Thoracic aorta (tissue), 2 donors: ENCODE results near the gene TAX1BP1. TPM values are rescaled to one million over a fixed set of nuclear protein-coding genes. Genes with fewer than 3 reads are reported as not detected.

ENCODE experiments used
- ATAC-seq: fragments of 150-250 bp; one replicate; pipeline ENCODE4 v1.8.0; 2017; ENCODE audit warnings: low read depth; ENCODE audit not compliant: insufficient number of reproducible peaks, low FRiP score
- DNase-seq: peaks from one replicate; pipeline ENCODE4 v3.0.0-alpha.2; 2020; ENCODE audit warnings: low spot score
- H3K27ac ChIP-seq, 2 donors: fragments of 200-600 bp; sonication (generic); 1 replicate in 1 of 2; 2 replicates in 1 of 2; pipeline ENCODE4 v1.5.1; 2016; ENCODE audit warnings: mild to moderate bottlenecking in 2 of 2, moderate library complexity in 2 of 2
- H3K27me3 ChIP-seq: fragments of 200-600 bp; sonication (generic); replicated peaks from 2 replicates; pipeline ENCODE4 v1.6.0; 2016; ENCODE audit warnings: mild to moderate bottlenecking; ENCODE audit not compliant: insufficient read depth
- H3K36me3 ChIP-seq: fragments of 200-600 bp; sonication (generic); one replicate; pipeline ENCODE4 v1.5.1; 2016
- H3K4me1 ChIP-seq, 2 donors: fragments of 200-600 bp; sonication (generic); 1 replicate in 1 of 2; 2 replicates in 1 of 2; pipeline versions ENCODE4 v1.5.1 to v1.6.0; 2016; ENCODE audit warnings: low read depth in 2 of 2, mild to moderate bottlenecking in 1 of 2; ENCODE audit not compliant: control insufficient read depth in 1 of 2
- H3K4me3 ChIP-seq: fragments of 200-600 bp; sonication (generic); 2 replicates; pipeline ENCODE4 v1.5.1; 2016; ENCODE audit warnings: mild to moderate bottlenecking
- H3K9me3 ChIP-seq: fragments of 200-600 bp; sonication (generic); 2 replicates; pipeline ENCODE4 v1.5.1; 2016
- CTCF ChIP-seq: fragments of 200-600 bp; sonication (generic); IDR thresholded peaks from one replicate; pipeline ENCODE4 v1.5.1; 2019; ENCODE audit warnings: antibody characterized with exemption
- total RNA-seq, 2 donors: library from RNA; depleted of rRNA; stranded (reverse); fragments of >200 nt; gene quantifications; one replicate each; pipeline versions ENCODE4 v1.1.0 to v1.2.3, GENCODE V29; 2016

The TAX1BP1 gene
- total RNA-seq, 2 donors from 2014 or later: 91.4 to 120 TPM

DNA sequence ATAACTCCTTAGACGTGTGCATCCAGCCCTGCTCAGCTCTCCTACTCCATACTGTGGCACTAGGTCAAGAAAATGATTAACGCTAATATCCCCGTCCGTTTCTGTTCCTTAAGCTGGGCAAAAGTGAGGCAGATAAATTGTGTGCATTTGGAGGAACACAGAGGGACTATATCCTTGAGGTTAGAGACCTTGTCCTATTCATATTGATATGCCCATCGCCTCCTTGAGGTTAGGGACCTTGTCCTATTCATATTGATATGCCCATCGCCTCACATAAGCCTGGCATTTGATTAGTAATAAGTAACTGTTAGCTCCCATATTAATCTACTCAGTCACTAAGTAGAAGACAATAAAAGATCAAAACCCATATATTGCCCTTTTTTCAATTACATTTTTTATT lies 12.9 kb upstream of the TAX1BP1 start:
- no peak for TF ChIP-seq CTCF
- no peak for DNase-seq

DNA sequence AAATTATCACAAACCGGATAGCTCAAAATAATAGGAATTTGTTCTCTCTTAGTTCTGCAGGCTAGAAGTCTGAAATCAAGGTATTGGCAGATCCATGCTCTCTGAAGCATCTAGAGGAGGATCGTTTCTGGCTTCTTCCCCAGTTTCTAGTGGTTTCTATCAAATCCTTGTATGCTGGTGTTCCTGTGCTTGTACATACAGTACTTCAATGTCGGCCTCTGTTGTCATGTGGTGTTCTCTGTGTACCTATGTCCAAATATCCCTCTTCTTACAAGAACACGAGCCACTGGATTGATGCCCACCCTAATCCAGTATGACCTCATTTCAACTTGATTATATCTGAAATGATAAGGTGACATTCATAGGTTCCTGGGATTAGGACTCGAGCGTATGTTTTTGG lies 9.8 kb upstream of the TAX1BP1 start:
- ATAC-seq (no peak), DNase-seq (no peak)
- no peak overlapping the region for H3K4me3 ChIP-seq
- no peaks in the 10 kb centered on the region for H3K9me3 ChIP-seq
- H3K36me3 ChIP-seq: no peaks in the 10 kb centered on the region
- H3K4me1 ChIP-seq: no peaks in the 10 kb centered on the region
- H3K27ac ChIP-seq: no peak overlapping the region
- H3K27me3 ChIP-seq: no peaks in the 10 kb centered on the region
- TF ChIP-seq CTCF: no peak

More for the DNA sequence above, 12.9 kb upstream of the TAX1BP1 start:
- Histone ChIP-seq H3K9me3 (no peaks in the 10 kb centered on the region), H3K27ac (no peak overlapping the region), H3K4me3 (no peak overlapping the region), H3K36me3 (no peaks in the 10 kb centered on the region), H3K27me3 (no peaks in the 10 kb centered on the region), H3K4me1 (no peaks in the 10 kb centered on the region)
- ATAC-seq: no peak

- Histone ChIP-seq H3K4me3 (no peak overlapping the region), H3K9me3 (no peaks in the 10 kb centered on the region), H3K4me1 (peaks cover 0 to 9% of the 10 kb centered on the region in 2 donors), H3K36me3 (no peaks in the 10 kb centered on the region), H3K27me3 (no peaks in the 10 kb centered on the region), H3K27ac (no peak overlapping the region)
- DNase-seq (no peak), ATAC-seq (no peak)
- TF ChIP-seq CTCF: no peak
Observed at GRCh38 chr7:27734583-27734982, 5.4 kb upstream of the TAX1BP1 start.

- ATAC-seq: no peak
- no peak overlapping the region for H3K27ac ChIP-seq
- no peak for TF ChIP-seq CTCF
- H3K4me1 ChIP-seq: peaks cover 0 to 9% of the 10 kb centered on the region in 2 donors
- no peaks in the 10 kb centered on the region for H3K27me3 ChIP-seq
- H3K36me3 ChIP-seq: no peaks in the 10 kb centered on the region
- no peak overlapping the region for H3K4me3 ChIP-seq
- no peak for DNase-seq
- no peaks in the 10 kb centered on the region for H3K9me3 ChIP-seq
Observed at GRCh38 chr7:27735165-27735564, 4.8 kb upstream of the TAX1BP1 start.

DNA sequence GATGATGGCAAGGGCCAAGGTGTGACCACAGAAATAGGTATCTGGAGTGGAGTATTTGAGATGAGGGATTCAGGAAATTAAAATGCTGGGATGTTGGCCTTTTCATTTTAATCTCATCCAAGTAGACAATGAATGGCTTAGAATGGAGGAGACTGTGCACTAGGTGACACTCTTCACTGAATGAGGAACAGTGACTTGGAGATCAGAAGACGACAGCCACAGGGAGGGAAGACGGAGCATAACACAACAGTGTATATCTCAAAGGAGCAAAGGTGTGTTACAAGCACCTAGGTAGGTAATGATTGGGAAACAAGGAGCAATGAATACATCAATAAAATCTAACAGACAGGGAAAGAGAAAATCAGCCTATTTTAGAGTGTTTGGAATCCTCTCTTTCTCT lies 4.1 kb upstream of the TAX1BP1 start:
- TF ChIP-seq CTCF: no peak
- H3K36me3 ChIP-seq: no peaks in the 10 kb centered on the region

More for the DNA sequence above, 4.1 kb upstream of the TAX1BP1 start:
- ATAC-seq (no peak), DNase-seq (no peak)
- Histone ChIP-seq H3K4me1 (peaks cover under 1 to 9% of the 10 kb centered on the region in 2 donors), H3K4me3 (no peak overlapping the region), H3K9me3 (no peaks in the 10 kb centered on the region), H3K27ac (no peak overlapping the region), H3K27me3 (no peaks in the 10 kb centered on the region)
